Omental fat pad (tissue), 4 donors: Measurements from ENCODE around the gene CDK17. TPM values are rescaled to one million over a fixed set of nuclear protein-coding genes. Genes with fewer than 3 reads are reported as not detected.

Experiments
- ATAC-seq: fragments of 150-250 bp; one replicate; pipeline ENCODE4 v1.9.1; 2016; ENCODE audit warnings: mild to moderate bottlenecking, moderate library complexity; ENCODE audit not compliant: low FRiP score
- DNase-seq: peaks from one replicate; pipeline ENCODE4 v3.0.0-alpha.2; 2019; ENCODE audit warnings: low spot score
- total RNA-seq, 4 donors: library from RNA; depleted of rRNA; stranded (reverse); fragments of >200 nt; gene quantifications; one replicate each; pipeline ENCODE4 v1.1.0, GENCODE V29; 2016
- TF ChIP-seq, protein P1 (sequence below), 3 donors: fragments of 450-650 bp; IDR thresholded peaks; one replicate each; pipeline ENCODE4 v1.5.1; 2016 to 2017; ENCODE audit warnings: antibody characterized with exemption in 3 of 3, mild to moderate bottlenecking in 3 of 3, moderate library complexity in 2 of 3

CDK17 gene
- total RNA-seq, 4 donors from 2014 or later: 35.8 to 107 (median 100) TPM

DNA sequence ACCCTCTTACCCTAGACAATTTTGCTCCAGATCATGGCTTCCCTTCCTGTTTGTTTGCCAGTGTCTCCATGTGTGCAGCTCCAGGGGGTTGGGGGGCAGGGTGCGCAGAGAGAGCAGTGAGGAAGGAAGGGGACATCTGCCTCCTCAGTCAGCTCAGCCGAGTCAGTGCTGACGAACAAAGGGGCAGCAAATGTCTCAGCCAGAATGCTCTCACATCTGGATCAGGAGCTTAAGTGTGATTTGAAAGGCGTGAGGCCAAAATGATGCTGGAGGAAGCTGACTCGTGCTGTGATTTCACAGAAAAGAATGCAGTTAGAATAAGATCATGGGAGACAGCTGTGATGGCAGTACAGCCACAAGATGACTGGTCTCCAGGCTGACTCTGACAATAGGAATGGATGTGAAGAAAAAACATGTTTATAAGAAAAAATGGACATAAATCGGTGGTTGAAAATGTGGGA, 27.1 kb upstream of the CDK17 start:
- TF ChIP-seq, protein P1, sequence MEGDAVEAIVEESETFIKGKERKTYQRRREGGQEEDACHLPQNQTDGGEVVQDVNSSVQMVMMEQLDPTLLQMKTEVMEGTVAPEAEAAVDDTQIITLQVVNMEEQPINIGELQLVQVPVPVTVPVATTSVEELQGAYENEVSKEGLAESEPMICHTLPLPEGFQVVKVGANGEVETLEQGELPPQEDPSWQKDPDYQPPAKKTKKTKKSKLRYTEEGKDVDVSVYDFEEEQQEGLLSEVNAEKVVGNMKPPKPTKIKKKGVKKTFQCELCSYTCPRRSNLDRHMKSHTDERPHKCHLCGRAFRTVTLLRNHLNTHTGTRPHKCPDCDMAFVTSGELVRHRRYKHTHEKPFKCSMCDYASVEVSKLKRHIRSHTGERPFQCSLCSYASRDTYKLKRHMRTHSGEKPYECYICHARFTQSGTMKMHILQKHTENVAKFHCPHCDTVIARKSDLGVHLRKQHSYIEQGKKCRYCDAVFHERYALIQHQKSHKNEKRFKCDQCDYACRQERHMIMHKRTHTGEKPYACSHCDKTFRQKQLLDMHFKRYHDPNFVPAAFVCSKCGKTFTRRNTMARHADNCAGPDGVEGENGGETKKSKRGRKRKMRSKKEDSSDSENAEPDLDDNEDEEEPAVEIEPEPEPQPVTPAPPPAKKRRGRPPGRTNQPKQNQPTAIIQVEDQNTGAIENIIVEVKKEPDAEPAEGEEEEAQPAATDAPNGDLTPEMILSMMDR (IDR thresholded peaks at IDR 0.05): no peak
- peak; percentile 82 for ATAC-seq
- DNase-seq: no peak

DNA sequence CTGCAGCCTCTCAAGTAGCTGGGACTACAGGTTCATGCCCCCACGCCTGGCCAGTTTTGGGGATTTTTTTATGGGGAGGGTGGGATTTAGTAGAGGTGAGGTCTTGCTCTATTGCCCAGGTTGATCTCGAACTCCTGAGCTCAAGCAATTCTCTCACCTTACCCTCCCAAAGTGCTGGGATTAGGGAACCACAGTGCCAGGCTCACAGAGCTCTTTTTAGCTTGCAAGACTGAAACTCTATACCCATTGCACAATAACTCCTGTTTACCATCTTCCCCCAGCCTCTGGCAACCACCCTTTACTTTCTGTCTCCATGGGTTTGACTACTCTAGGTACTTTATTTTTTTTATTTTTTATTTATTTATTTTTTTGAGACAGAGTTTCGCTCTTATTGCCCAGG, 25.7 kb upstream of the CDK17 start:
- DNase-seq (no peak), ATAC-seq (no peak)
- TF ChIP-seq, protein P1 (IDR thresholded peaks at IDR 0.05): no peak

DNA sequence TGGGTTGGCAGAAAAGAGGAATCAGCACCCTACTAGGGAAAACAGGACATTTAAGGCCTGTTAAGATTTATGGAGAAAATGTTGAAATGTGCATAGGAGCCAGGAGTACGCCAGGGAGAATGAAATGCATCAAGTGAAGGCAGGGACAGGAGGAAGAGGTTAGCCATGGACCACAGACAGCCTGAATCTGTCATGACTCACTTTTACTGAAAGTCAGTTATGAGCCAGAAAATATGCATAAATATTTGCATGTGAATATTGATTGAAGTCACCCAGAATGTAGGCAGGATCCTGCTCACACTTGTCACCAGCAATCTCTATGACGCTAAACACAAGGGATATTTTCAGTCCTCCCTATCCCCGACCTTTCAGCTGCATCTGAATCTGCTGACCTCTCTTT, 25.1 kb upstream of the CDK17 start:
- TF ChIP-seq, protein P1 (IDR thresholded peaks at IDR 0.05): no peak
- ATAC-seq (no peak), DNase-seq (no peak)

DNA sequence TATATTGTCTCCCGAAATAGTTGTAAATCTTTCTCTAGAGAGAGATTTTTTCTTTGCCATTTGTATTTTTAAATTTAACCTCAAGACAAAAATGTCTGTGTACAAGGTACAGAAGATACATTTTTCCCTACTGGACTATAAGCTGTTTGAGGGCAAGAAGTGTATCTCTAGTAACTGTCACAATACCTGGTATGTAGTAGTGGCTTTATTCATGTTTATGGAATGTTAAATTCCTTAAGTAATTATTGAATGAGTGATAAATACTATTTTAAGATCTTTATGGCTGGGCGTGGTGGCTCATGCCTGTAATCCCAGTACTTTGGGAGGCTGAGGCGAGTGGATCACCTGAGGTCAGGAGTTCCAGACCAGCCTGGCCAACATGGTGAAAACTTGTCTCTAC, 24.4 kb upstream of the CDK17 start:
- DNase-seq: no peak
- TF ChIP-seq, protein P1 (IDR thresholded peaks at IDR 0.05): no peak
- no peak for ATAC-seq

DNA sequence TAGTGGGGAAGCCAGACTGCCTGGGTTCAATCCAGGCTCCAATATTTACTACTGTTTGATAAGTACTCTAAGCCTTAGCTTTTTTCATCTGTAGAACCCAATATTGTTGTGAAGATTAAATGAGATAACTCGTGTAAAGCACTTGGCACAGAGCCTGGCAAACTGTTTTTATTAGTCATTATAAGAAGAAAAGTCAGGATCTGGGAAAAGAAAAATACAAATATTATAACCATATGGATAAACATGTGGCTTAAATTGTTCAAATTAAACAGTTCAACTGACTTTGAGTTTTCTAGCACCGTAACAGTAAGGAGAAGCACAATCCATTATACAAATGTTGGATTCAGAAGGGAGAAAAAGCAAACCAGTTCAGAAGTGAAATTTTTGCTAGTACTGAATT, 22.0 kb upstream of the CDK17 start:
- DNase-seq (no peak), ATAC-seq (no peak)
- TF ChIP-seq, protein P1 (IDR thresholded peaks at IDR 0.05): no peak

DNA sequence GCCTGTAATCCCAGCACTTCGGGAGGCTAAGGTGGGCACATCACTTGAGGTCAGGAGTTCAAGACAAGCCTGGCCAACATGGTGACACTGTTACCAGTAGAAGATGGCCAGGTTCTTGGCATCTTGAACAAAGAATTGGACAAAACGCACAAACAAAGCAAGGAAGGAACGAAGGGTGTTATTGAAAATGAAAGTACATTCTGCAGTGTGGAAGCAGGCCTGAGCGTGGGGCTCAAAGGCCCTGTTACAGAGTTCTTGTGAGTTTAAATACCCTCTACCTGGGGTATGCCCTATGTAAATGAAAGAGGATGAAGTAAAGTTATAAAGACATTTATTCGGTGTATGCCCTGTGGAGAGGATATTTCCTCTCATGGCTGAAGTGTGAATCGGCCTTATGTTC, 20.8 kb upstream of the CDK17 start:
- ATAC-seq (no peak), DNase-seq (no peak)

DNA sequence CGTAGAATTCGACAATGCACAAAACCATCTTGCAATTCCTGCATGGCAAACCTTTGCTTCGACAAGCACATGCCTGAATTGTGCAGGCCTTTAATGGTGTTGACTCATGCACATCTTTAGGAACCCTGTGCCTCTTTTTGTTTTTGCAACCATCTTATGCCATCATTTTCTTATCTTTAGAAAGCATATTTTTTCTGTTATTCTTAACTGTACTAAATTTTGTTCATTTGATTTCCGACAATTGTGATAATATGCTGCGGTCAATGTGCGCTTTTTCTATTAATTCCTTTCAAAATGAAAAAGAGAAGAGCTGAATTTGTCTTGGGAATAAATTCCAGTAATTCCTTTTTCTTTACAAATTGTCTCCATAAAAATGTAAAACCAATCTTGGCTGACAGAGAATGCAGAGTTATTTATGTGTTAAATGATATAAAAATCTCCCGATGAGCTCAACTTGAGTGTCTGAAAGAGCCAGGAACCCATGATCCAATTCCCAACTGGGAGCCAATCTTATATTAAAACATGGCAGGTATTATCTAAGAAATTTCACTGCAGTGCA, 20.1 kb upstream of the CDK17 start:
- TF ChIP-seq, protein P1 (IDR thresholded peaks at IDR 0.05): no peak
- DNase-seq: no peak
- no peak for ATAC-seq

More for the DNA sequence above, 20.8 kb upstream of the CDK17 start:
- TF ChIP-seq, protein P1 (IDR thresholded peaks at IDR 0.05): no peak
